ENCODE results near the gene MAB21L2. TPM values are rescaled to one million over a fixed set of nuclear protein-coding genes. Genes with fewer than 3 reads are reported as not detected.

MAB21L2 gene
- polyA plus RNA-seq, 2 of the 4 experiments (the other 2 are of a cell fraction): not detected

DNA sequence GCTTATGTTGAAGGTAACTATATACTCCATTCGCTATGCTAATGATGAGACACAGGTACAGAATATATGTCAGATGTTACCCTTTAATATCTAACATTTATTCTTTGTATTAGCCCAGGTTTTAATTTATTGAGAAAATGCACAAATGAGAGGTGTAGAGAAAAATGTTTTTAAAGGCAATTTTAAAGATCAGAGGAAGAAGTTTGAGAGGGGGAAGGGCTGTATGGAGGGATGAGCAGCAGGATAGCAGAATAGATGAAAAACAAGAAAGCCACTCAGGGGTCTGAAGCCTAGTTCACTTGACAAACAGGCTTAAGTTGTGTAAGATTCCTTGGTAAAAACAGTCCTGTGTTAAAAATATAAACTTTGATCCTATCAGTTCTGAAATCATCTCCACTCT is 3.7 kb downstream of the MAB21L2 start:
- no peak overlapping the region for H3K4me3 ChIP-seq
- ATAC-seq: no peak
- no peak for FAIRE-seq
- TF ChIP-seq FOSB (CRISPR knock-in tag; IDR thresholded peaks at IDR 0.05) (no peak), RCOR1 (IDR thresholded peaks at IDR 0.05; ENCODE audit: low read depth, low read length) (no peak), JUNB (IDR thresholded peaks at IDR 0.05) (no peak), CEBPB (IDR thresholded peaks at IDR 0.05) (no peak), JUN (IDR thresholded peaks at IDR 0.05) (no peak), HEYL (CRISPR knock-in tag; IDR thresholded peaks at IDR 0.05) (no peak), TP53 (CRISPR knock-in tag; IDR thresholded peaks at IDR 0.05) (no peak), POLR2AphosphoS2 (conservative IDR thresholded peaks at IDR 0.05; ENCODE audit: low read length) (no peak), ELK1 (IDR thresholded peaks at IDR 0.05; ENCODE audit: low read depth, low read length) (no peak)
- TF ChIP-seq, protein P1, sequence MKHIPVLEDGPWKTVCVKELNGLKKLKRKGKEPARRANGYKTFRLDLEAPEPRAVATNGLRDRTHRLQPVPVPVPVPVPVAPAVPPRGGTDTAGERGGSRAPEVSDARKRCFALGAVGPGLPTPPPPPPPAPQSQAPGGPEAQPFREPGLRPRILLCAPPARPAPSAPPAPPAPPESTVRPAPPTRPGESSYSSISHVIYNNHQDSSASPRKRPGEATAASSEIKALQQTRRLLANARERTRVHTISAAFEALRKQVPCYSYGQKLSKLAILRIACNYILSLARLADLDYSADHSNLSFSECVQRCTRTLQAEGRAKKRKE (CRISPR knock-in tag; IDR thresholded peaks at IDR 0.05; ENCODE audit: low read depth): no peak
- DNase-seq (ENCODE audit: low read depth in 1 of 2, low spot score in 1 of 2): no peak
- no peak overlapping the region for H3K27ac ChIP-seq
- no peaks in the 10 kb centered on the region for H3K9me3 ChIP-seq
- ChIA-PET POLR2A (no interaction called here), CTCF (no interaction called here)
- WGBS (ENCODE audit: missing lambda C conversion rate): 94% methylated on average over 1 of the region's 1 CpG
- H3K4me2 ChIP-seq: no peak overlapping the region
- no peaks in the 10 kb centered on the region for H3K4me1 ChIP-seq

GRCh38 chr4:150586162-150586810 is 4.3 kb downstream of the MAB21L2 start:
- H3K9me3 ChIP-seq: no peaks in the 10 kb centered on the region
- ChIA-PET POLR2A (no interaction called here), CTCF (no interaction called here)
- FAIRE-seq (no peak), DNase-seq (ENCODE audit: low read depth in 1 of 2, low spot score in 1 of 2) (no peak), ATAC-seq (no peak)
- TF ChIP-seq MAFK (IDR thresholded peaks at IDR 0.05; ENCODE audit: partially characterized antibody) (peak; percentile 52), FOSL2 (IDR thresholded peaks at IDR 0.05) (no peak), FOSL2 (CRISPR knock-in tag; IDR thresholded peaks at IDR 0.05) (no peak)
- peaks cover under 1% of the 10 kb centered on the region; the same call in 1 of the 3 replicates for H3K4me1 ChIP-seq
- no peak overlapping the region for H3K4me3 ChIP-seq
- H3K27ac ChIP-seq: no peak overlapping the region
- no peak overlapping the region for H3K4me2 ChIP-seq

DNA sequence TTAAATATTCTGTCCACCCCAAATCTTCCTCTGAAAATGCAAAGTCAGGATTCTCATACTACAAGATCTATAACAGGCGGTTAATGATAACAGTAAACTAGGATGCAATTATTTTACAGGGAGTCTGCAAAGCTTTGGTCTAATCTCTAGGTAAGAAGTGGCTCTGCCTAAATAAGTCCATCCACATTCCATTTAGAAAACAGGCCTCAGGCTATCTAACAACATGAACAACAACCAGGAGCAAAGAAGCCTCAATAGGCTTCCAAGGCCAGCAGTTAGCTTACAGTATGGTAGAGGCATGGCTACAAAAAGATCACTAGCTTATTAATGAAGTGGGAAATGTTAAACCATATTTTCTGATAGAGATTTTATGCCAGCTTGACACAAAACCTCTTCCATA is 6.4 kb downstream of the MAB21L2 start:
- DNase-seq (ENCODE audit: low read depth in 1 of 2, low spot score in 1 of 2) (no peak), FAIRE-seq (no peak), ATAC-seq (no peak)
- 89% methylated on average over 1 of the region's 1 CpG for WGBS (ENCODE audit: missing lambda C conversion rate)
- Histone ChIP-seq H3K4me1 (peaks cover 5% of the 10 kb centered on the region; the same call in 1 of the 3 replicates), H3K9me3 (no peaks in the 10 kb centered on the region), H3K4me3 (no peak overlapping the region), H3K27ac (no peak overlapping the region), H3K4me2 (no peak overlapping the region)
- ChIA-PET POLR2A (no interaction called here), CTCF (no interaction called here)
- no peak for TF ChIP-seq PHF8 (IDR thresholded peaks at IDR 0.05; ENCODE audit: borderline replicate concordance, low read depth)
- no peak for TF ChIP-seq KDM5A (IDR thresholded peaks at IDR 0.05)
- no peak for TF ChIP-seq TP53 (CRISPR knock-in tag; IDR thresholded peaks at IDR 0.05)
- TF ChIP-seq MAX (IDR thresholded peaks at IDR 0.05): no peak
- TF ChIP-seq, protein P2, sequence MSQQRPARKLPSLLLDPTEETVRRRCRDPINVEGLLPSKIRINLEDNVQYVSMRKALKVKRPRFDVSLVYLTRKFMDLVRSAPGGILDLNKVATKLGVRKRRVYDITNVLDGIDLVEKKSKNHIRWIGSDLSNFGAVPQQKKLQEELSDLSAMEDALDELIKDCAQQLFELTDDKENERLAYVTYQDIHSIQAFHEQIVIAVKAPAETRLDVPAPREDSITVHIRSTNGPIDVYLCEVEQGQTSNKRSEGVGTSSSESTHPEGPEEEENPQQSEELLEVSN (IDR thresholded peaks at IDR 0.05; ENCODE audit: borderline replicate concordance, low read depth): no peak
- no peak for TF ChIP-seq ESRRA (IDR thresholded peaks at IDR 0.05; ENCODE audit: borderline replicate concordance, low read length)
- no peak for TF ChIP-seq ZFP36 (IDR thresholded peaks at IDR 0.05; ENCODE audit: borderline replicate concordance, partially characterized antibody)

DNA sequence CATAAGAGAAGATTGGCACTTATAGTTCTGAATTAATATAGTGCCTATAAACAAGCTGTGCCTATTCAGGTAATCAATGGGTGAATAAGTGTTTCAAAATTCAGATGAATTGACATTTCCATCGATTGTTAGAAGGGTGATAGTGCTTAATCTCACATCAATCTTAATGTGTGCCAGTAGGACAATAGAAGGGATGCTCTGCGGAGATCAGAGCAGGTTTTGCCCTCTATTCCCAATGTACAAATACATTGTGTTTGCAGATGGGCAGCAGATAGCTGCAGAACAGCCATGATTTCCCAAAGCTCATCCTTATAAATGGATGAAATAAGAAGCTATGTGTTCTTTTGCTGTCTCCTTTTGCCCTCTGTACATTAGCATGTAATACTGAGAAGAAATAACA is 7.2 kb downstream of the MAB21L2 start:
- ATAC-seq: no peak
- 88% methylated on average over 2 of the region's 2 CpGs for WGBS (ENCODE audit: missing lambda C conversion rate)
- ChIA-PET POLR2A (no interaction called here), CTCF (no interaction called here)
- no peak overlapping the region for H3K4me2 ChIP-seq
- H3K27ac ChIP-seq: no peak overlapping the region
- no peak overlapping the region for H3K4me3 ChIP-seq
- FAIRE-seq: no peak
- DNase-seq (ENCODE audit: low read depth in 1 of 2, low spot score in 1 of 2): no peak
- H3K9me3 ChIP-seq: no peaks in the 10 kb centered on the region
- peaks cover 5% of the 10 kb centered on the region; the same call in 1 of the 3 replicates for H3K4me1 ChIP-seq
- TF ChIP-seq BHLHE40 (IDR thresholded peaks at IDR 0.05; ENCODE audit: low read depth, low read length) (no peak), ESRRA (IDR thresholded peaks at IDR 0.05; ENCODE audit: borderline replicate concordance, low read length) (no peak), FOXS1 (CRISPR knock-in tag; IDR thresholded peaks at IDR 0.05) (no peak), JUNB (IDR thresholded peaks at IDR 0.05) (no peak), EP300 (IDR thresholded peaks at IDR 0.05) (no peak), KDM5A (IDR thresholded peaks at IDR 0.05) (no peak), NPAS2 (CRISPR knock-in tag; IDR thresholded peaks at IDR 0.05; ENCODE audit: borderline replicate concordance) (no peak), PHF8 (IDR thresholded peaks at IDR 0.05; ENCODE audit: borderline replicate concordance, low read depth) (no peak), HOXA7 (CRISPR knock-in tag; IDR thresholded peaks at IDR 0.05) (no peak), POLR2AphosphoS2 (conservative IDR thresholded peaks at IDR 0.05; ENCODE audit: low read length) (no peak)
- TF ChIP-seq, protein P2 (IDR thresholded peaks at IDR 0.05; ENCODE audit: borderline replicate concordance, low read depth): no peak
